ENCODE measurements around the gene HDAC9.

- TF ChIP-seq CTCF (IDR thresholded peaks at IDR 0.05) (no peak), POLR2A (IDR thresholded peaks at IDR 0.05) (no peak)
Observed at GRCh38 chr7:19000410-19000809, 504.9 kb downstream of the HDAC9 start.
